ENCODE results near the gene PDPK1.

DNA sequence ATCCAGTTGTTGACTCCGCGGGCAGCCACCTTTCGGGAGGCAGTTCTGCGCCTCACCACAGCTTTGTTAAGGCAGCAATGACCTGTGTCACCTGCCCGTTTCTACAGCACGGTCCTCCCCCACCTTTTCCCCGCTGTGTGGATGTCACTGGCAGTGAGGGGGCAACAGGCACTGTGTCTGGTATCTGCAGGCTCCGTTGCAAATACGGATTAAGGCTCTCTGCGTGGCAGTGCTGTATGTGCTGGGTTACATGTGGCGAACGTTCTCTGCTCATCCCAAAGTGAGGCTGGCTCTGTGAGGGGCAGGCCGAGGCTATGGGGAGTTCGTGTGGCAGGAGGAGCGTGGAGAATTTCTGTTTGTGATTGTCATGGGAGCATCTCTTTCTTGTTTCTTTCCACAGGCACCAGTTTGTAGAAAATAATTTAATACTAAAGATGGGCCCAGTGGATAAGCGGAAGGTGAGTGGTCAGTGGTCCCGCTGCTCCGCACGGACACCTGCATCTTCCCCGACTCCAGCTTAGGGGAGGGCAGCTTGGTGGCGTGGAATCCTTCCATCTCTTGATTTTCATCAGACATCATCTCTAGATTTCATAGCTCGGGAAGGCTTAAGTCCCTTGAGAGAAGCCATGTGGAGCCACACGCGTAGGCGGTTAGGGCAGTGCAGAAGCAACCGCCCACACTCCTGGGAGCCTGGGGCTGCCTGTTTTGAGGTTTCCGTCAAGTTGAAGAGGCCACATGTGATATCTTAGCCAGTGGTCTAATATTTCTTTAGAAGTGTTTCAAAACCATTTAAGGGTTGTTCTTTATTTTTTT is 57.8 kb downstream of the PDPK1 start:
- TF ChIP-seq, protein P1, sequence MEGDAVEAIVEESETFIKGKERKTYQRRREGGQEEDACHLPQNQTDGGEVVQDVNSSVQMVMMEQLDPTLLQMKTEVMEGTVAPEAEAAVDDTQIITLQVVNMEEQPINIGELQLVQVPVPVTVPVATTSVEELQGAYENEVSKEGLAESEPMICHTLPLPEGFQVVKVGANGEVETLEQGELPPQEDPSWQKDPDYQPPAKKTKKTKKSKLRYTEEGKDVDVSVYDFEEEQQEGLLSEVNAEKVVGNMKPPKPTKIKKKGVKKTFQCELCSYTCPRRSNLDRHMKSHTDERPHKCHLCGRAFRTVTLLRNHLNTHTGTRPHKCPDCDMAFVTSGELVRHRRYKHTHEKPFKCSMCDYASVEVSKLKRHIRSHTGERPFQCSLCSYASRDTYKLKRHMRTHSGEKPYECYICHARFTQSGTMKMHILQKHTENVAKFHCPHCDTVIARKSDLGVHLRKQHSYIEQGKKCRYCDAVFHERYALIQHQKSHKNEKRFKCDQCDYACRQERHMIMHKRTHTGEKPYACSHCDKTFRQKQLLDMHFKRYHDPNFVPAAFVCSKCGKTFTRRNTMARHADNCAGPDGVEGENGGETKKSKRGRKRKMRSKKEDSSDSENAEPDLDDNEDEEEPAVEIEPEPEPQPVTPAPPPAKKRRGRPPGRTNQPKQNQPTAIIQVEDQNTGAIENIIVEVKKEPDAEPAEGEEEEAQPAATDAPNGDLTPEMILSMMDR (conservative IDR thresholded peaks at IDR 0.05; ENCODE audit: low read depth, low read length), result no peak
- no peak for TF ChIP-seq EZH2 (IDR thresholded peaks at IDR 0.05; ENCODE audit: borderline replicate concordance, low read depth, low read length, poor library complexity, severe bottlenecking)
